ENCODE data around the gene PJA1.

DNA sequence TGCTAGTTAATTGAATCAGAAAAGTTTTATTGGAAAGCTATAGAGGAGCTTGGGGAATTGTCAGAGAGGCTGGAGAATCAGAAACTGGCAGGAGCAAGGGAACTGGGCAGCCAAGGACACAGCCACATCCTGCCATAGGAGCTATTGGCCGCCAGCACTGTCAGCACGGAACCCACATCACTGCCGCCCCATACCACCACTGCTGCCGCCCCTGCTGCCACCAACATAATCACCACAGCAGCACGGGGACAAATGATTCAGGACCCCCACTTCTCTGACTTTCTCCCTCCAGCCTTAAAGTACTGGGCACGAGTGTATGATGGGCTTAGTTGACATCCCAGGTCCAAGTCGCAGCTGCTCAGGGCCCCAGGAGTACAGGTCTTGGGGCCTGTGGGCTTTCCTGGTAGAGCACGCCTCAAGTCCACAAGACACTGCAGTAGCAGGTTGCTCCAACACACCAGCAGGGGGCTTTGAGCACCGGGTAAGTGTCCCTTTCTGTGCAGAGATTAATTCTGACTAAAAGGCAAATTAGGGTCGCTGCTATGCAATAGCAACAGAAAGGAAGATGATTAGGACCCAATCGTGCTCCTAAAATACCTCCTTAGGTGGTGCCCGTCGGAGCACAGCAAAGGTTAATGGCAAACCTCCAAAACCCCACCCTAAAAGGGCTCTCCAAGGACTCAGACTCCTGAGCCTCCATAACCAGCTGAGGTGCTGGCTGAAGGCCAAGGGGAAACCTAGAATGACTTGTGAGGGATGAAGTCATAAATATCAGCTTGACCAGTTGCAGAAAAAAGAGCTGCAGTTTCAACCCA is 6.9 kb downstream of the PJA1 start:
- TF ChIP-seq CTCF (conservative IDR thresholded peaks at IDR 0.05; ENCODE audit: low read length) (peak; percentile 69), EZH2phosphoT487 (IDR thresholded peaks at IDR 0.05; ENCODE audit: borderline replicate concordance, low read depth, low read length) (no peak)
